SU-DHL-6 (cell line): ENCODE data around the gene SDK1.

Experiments
- CTCF ChIP-seq: fragments of 200-600 bp; sonication (generic); IDR thresholded peaks from one replicate; pipeline ENCODE4 v1.5.1; 2017; ENCODE audit warnings: antibody characterized with exemption, mild to moderate bottlenecking, low read length, moderate library complexity; ENCODE audit not compliant: insufficient read depth, poor library complexity, severe bottlenecking
- EZH2phosphoT487 ChIP-seq: fragments of 200-600 bp; sonication (generic), shearing (Covaris generic); conservative IDR thresholded peaks from 2 replicates; pipeline ENCODE4 v1.6.1; 2018; ENCODE audit warnings: mild to moderate bottlenecking, antibody characterized with exemption, low read length, moderate library complexity, mixed read lengths

- TF ChIP-seq CTCF (no peak), EZH2phosphoT487 (no peak)
Measured at GRCh38 chr7:4057289-4057616, 756.2 kb downstream of the SDK1 start.
